CD4-positive, alpha-beta T cell treated with Interleukin-6 at 100 ng/mL for 8 hours (primary cell): ENCODE measurements around the gene MAP7.

Source experiments
- DNase-seq: peaks from one replicate; pipeline ENCODE4 v3.0.0-alpha.2; 2020; ENCODE audit warnings: mixed read lengths, low spot score

Gene MAP7

DNA sequence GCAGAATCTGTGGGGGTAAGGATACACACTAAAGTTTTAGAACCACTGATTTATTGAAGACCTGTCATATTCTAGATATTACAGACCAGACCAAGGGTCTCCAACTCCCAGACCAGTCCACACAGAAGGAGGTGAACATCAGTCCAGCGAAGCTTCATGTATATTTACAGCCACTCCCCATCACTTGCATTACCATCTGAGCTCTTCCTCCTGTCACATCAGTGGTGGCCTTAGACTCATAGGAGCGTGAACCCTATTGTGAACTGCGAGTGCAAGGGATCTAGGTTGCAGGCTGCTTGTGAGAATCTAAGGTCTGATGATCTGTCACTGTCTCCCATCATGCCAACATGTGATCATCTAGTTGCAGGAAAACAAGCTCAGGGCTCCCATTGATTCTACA, 255.6 kb downstream of the MAP7 start:
- no peak for DNase-seq
